Activated T-cell treated with anti-CD3 and anti-CD28 coated beads, Interleukin-2, amount 50 U/mL, for 1 hour (primary cell): ENCODE data around the gene STARD10.
A peak's percentile ranks its signal among the peaks of the same experiment; 100 is the strongest.

Experiments used
- DNase-seq: peaks from one replicate; pipeline ENCODE4 v3.0.0-alpha.2; 2020

STARD10 gene

GRCh38 chr11:72722050-72722748, 71.6 kb downstream of the STARD10 start:
- DNase-seq, result peak; percentile 88

- peak; percentile 55 for DNase-seq
Measured at GRCh38 chr11:72721689-72722049, 72.2 kb downstream of the STARD10 start.

DNA sequence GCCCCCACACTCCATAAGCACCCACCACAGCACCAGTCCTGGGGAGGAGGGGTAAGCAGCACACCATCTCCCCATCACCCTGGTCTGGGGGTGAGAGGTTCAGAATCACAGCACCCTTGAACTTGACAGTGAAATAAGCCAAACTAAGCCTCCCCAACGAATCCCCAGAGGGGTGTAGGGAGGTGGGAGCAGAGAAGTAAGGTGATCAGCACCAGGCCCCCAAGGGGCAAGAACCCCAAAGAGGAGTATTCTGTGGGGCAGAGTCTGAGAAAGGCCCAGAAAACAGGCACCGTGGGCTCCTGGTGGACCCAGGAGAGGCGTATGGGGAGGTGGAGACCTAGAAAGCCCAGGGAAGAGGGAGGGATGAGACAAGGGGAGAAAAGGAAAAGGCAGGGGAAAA, 72.6 kb downstream of the STARD10 start:
- no peak for DNase-seq

DNA sequence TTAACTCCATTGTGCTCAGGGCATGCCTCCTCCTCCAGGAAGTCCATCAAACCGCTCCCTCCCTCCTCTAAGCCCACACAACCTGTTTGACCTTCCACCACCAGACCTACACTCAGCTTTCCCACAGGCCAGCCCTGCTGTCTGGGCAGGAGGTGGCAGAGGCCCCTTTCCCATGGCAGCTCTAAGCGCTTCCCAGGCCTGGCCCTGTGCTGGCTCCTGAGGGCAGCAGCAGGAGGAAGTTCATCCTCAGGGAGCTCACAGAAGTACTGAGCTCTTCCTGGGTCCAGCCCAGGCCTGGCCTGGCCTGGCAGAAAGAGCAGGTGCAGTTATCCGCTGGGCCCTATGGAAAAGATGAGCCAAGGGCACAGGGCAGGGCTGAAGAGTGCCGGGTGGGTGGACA, 73.1 kb downstream of the STARD10 start:
- no peak for DNase-seq

GRCh38 chr11:72720047-72720446, 73.8 kb downstream of the STARD10 start:
- DNase-seq, result no peak

DNA sequence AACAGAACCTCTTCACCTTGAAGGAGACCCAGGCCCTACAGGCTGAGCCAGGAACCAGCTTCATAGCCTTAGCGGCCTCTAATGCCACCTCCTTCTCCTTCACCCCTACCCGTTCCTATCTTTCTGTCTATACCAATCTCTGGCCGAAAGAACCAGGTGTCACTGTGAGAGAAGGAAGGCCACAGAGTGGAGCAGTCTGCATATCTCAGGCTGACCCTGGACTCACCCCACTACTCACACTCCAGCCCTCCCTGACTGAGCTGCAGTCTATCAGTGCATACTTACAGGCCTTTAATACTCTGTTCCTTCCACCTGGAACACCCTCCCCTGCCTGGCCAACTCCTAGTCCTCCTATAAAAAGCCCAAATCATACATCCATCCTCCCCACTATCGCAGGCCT, 74.3 kb downstream of the STARD10 start:
- no peak for DNase-seq

DNA sequence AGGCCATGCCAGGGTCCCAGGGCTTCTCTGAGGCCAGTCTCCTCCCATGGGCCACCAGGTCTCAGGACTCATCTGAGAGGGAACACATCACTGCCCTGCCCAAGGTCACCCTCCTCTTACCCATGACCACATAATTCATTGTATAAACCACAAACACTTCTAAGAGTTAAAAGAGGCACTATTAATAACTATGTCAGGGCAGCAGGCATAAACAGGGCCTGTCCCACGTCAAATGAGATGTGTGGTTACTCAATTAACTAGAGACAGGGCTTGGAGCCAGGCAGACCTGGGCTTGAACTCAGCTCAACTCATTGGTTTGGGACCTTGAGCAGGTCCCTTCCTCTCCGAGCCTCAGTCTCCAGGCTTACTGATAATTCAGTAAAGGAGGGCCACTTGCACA, 74.7 kb downstream of the STARD10 start:
- DNase-seq, result no peak

DNA sequence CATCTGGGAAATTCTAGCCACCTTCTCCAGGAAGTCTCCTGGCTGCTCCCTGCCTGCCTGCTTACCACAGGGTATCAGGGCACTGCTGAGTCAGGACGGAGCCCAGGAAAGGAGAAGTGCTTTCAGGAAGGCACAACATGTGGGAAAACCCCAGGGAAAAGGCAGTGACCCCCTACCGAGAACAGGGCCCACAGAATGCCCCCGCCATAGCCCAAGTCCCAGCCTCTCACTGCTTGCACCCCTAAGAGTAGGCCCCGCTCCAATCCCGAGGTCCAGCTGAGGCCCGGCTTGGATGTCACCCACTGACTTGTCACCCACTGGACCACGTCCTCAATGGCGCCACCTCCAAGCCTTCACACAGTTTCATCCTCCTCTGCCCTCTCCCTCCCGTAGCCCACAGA, 75.7 kb downstream of the STARD10 start:
- DNase-seq, result no peak

GRCh38 chr11:72716788-72717435, 76.9 kb downstream of the STARD10 start:
- no peak for DNase-seq

DNA sequence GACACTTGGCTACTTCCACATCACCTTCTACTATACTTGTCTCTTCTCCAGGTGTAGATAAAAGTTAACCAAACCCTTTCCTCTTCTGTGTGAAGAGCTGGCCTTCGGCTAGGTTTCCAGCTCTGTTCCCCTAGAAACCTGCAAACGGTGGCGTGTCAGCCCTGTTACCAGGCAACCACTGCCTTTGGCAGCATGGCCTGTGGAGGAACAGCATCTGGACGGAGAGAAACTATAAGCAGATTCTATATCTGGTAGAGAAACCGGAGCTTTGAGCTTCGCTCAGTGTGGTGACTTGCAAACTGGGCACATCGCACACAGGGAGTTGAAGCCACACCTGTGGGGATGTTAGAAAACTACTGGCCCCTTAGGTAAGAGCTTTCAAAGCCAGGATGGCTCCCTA, 77.6 kb downstream of the STARD10 start:
- DNase-seq, result no peak

DNA sequence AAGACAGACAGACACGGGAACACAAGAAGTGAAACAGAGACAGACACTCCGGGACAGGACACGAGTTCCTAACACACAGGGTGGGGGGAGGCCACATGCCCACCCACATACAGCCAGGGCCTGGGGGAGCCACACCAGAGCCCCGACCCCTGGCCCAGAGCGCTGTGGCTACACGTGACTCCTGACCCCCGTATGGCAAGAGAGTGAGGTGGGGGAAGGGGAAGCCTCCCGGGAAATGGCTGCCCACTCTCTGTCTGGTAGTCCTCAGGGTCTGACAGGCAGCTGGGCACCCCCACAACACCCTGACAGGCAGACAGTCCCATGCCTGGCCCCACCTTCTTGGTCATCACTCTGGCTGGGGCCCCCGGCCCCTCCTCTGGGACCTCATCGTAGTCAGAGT, 81.0 kb downstream of the STARD10 start:
- DNase-seq, result no peak

GRCh38 chr11:72712168-72712751, 81.6 kb downstream of the STARD10 start:
- DNase-seq, result no peak

GRCh38 chr11:72711141-72711540, 82.7 kb downstream of the STARD10 start:
- DNase-seq, result no peak

DNA sequence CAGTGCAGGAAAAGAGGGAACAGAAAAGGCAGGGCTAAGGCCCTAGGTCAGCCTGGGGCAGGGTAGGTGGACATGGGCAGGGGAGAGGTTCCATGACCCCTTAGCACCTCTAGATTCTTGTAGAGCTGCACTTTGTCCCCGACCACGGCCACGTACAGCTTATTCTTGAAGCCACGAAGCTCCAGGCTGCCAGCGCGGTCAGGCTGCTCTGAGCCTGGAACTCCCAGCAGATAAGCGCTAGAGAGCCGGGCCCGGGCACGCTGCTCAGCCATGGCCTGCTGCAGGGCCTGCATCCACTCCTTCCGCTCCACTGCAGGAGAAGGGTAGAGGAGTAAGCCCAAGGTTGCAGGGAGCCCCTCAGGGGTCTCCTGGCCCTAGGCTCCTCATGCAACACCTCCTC, 83.6 kb downstream of the STARD10 start:
- no peak for DNase-seq

DNA sequence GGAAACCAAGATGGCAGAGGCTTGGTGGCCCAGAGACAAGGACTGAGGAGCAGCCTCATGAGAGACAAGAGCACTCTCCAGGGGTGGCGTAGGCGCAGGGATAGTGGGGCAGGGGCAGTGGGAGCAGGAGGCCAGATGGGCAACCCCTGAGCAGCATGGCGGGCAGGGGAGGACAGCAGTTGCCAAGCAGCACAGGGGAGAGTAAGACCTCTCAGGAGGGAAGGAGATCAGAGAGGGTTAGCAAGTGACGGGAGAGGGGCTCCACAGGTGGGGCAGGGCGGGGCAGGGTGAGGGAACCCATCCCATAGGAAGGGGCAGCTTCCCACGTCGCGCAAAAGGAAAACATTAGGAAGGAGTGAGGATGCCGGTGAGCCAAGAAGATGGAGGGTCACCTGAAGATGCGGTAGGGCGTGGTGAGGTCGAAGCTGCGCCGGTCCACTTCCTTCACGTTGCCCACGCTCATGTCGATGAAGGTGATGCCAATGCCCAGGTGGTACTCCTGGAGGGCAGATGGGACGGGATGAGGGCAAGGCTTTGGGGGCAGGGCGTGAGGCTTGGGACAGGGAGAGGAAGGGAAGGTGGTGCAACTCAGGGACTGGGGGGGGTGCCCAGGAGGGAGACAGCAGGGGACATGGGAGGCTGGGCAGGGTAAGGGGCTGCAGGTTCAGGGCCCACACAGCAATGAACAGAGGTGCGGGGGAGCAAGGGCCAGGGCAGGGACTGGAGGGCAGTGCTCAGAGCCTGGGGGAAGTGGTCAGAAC, 84.2 kb downstream of the STARD10 start:
- no peak for DNase-seq

- no peak for DNase-seq
Measured at GRCh38 chr11:72707032-72707431, 86.8 kb downstream of the STARD10 start.

GRCh38 chr11:72706579-72706978, 87.3 kb downstream of the STARD10 start:
- DNase-seq, result no peak

DNA sequence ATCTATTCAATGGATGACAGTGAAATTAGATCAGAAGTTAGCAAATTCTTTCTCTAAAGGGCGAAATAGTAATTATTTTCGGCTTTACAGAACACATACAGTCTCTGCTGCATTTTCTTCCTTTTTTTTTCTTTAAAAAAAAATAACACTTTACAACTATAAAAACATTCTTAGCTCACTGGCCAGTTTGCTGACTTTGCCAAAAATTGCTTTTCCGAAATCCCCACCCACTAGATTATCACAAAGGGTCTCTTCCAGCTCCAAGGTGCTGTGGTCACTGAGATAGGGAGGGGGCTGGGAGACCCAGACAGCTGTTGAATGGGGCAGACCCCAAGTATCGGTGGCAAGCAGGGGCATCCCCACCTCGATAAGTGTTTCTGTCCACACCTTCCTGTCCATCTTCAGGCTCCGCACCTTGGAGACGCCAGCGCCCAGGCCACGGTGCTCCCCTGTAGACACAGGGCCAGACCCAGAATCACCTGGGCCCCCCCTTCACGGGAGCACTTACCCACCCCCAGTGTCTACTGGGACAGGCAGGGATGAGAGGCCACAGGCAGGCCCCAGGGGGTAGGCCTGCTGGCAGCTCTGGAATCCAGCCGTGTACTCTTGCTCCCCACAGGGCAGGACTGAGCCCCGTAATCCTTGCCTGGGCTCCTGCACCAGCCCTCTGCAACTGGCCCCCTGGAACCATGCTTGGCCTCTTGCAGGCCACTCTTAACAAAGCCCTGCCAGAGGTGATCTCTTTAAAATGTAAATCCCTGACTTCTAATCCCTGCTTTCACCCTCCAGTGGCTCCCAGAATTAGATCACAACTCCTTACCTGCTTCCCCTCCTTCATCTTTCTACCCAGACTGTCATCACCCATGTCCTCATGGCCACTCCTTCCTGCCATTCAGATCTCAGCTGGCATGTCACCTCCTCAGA, 88.1 kb downstream of the STARD10 start:
- no peak for DNase-seq

DNA sequence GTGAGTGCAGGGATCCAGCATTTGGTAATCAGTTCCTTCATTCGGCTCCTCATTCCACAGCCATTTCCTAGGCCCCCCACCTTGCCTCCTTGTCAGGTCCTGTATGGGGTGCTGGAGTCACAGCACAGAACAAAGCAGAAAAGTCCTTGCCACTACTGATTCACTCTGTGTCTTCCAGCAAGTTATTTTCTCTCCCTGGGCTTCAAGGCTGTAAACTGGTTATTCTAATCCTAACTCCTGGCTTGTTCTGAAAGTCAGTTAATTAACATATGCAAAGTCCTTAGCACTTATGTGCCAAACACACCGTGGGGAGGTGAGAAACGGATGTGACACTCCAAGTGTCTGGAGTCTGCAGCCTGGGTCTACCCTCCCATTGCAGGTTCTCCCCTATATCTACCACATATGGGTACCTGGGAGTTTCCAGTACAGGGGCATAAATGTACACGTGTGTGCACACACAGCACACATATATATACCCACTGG, 89.0 kb downstream of the STARD10 start:
- no peak for DNase-seq
